NT2/D1 (cell line): ENCODE data around the gene PDS5B.

ENCODE experiments used
- DNase-seq: peaks from one replicate; pipeline ENCODE4 v3.0.0-alpha.2; 2011; ENCODE audit warnings: low read depth, low spot score
- H3K27me3 ChIP-seq: 2 replicates; pipeline ENCODE4 v1.6.0; 2011; ENCODE audit warnings: mild to moderate bottlenecking; ENCODE audit not compliant: insufficient read length, insufficient read depth
- H3K36me3 ChIP-seq: 2 replicates; pipeline ENCODE4 v1.6.1; 2011; ENCODE audit warnings: mild to moderate bottlenecking, low read length, mixed read lengths; ENCODE audit not compliant: insufficient read depth, insufficient read length
- H3K4me1 ChIP-seq: 2 replicates; pipeline ENCODE4 v1.5.1; 2011; ENCODE audit not compliant: insufficient read depth, insufficient read length
- H3K4me3 ChIP-seq: 2 replicates; pipeline ENCODE4 v1.5.1; 2011; ENCODE audit warnings: low read depth; ENCODE audit not compliant: insufficient read length
- H3K9ac ChIP-seq: 2 replicates; pipeline ENCODE4 v1.6.0; 2011; ENCODE audit warnings: low read depth; ENCODE audit not compliant: insufficient read length
- H3K9me3 ChIP-seq: 2 replicates; pipeline ENCODE4 v1.5.1; 2011; ENCODE audit warnings: mild to moderate bottlenecking, low read length; ENCODE audit not compliant: insufficient read depth
- SUZ12 ChIP-seq: IDR thresholded peaks from 2 replicates; pipeline ENCODE4 v1.6.1; 2011; ENCODE audit not compliant: insufficient read length, insufficient read depth; ENCODE audit errors: extremely low read depth
- YY1 ChIP-seq: IDR thresholded peaks from 2 replicates; pipeline ENCODE4 v1.6.1; 2011; ENCODE audit not compliant: insufficient read length, insufficient read depth
- ZNF274 ChIP-seq: IDR thresholded peaks from 2 replicates; pipeline ENCODE4 v1.6.1; 2011; ENCODE audit warnings: mild to moderate bottlenecking, low read depth, low read length

PDS5B gene

GRCh38 chr13:32616883-32617511 lies 30.7 kb downstream of the PDS5B start:
- Histone ChIP-seq H3K4me3 (no peak overlapping the region), H3K9ac (no peak overlapping the region), H3K27me3 (no peaks in the 10 kb centered on the region), H3K4me1 (no peaks in the 10 kb centered on the region), H3K36me3 (no peaks in the 10 kb centered on the region), H3K9me3 (peaks cover 15% of the 10 kb centered on the region)
- TF ChIP-seq ZNF274 (no peak), YY1 (no peak), SUZ12 (no peak)
- no peak for DNase-seq

GRCh38 chr13:32622827-32623226 lies 36.6 kb downstream of the PDS5B start:
- Histone ChIP-seq H3K27me3 (no peaks in the 10 kb centered on the region), H3K36me3 (no peaks in the 10 kb centered on the region), H3K4me3 (no peak overlapping the region), H3K9me3 (peaks cover 30% of the 10 kb centered on the region), H3K9ac (no peak overlapping the region), H3K4me1 (no peaks in the 10 kb centered on the region)
- TF ChIP-seq YY1 (no peak), SUZ12 (no peak), ZNF274 (no peak)
- no peak for DNase-seq

- Histone ChIP-seq H3K4me1 (no peaks in the 10 kb centered on the region), H3K4me3 (no peak overlapping the region), H3K9me3 (peaks cover 24% of the 10 kb centered on the region), H3K36me3 (no peaks in the 10 kb centered on the region), H3K27me3 (no peaks in the 10 kb centered on the region), H3K9ac (no peak overlapping the region)
- TF ChIP-seq ZNF274 (no peak), YY1 (no peak), SUZ12 (no peak)
- no peak for DNase-seq
Observed at GRCh38 chr13:32624441-32624840, 38.2 kb downstream of the PDS5B start.

- Histone ChIP-seq H3K9me3 (peaks cover 6% of the 10 kb centered on the region), H3K27me3 (no peaks in the 10 kb centered on the region), H3K9ac (no peak overlapping the region), H3K4me3 (no peak overlapping the region), H3K36me3 (peaks cover 2% of the 10 kb centered on the region), H3K4me1 (no peaks in the 10 kb centered on the region)
- DNase-seq = no peak
- no peak for TF ChIP-seq SUZ12
- TF ChIP-seq YY1 = no peak
- no peak for TF ChIP-seq ZNF274
Observed at GRCh38 chr13:32627793-32628192, 41.5 kb downstream of the PDS5B start.

- TF ChIP-seq YY1 = no peak
- TF ChIP-seq SUZ12 = no peak
- no peak for TF ChIP-seq ZNF274
- DNase-seq = no peak
- H3K4me3 ChIP-seq = no peak overlapping the region
- H3K27me3 ChIP-seq = no peaks in the 10 kb centered on the region
- no peaks in the 10 kb centered on the region for H3K9me3 ChIP-seq
- peaks cover 2% of the 10 kb centered on the region for H3K36me3 ChIP-seq
- H3K9ac ChIP-seq = no peak overlapping the region
- no peaks in the 10 kb centered on the region for H3K4me1 ChIP-seq
Observed at GRCh38 chr13:32629313-32629712, 43.1 kb downstream of the PDS5B start.

GRCh38 chr13:32629866-32630265 lies 43.6 kb downstream of the PDS5B start:
- no peak for DNase-seq
- Histone ChIP-seq H3K4me1 (no peaks in the 10 kb centered on the region), H3K4me3 (no peak overlapping the region), H3K9me3 (no peaks in the 10 kb centered on the region), H3K36me3 (peaks cover 2% of the 10 kb centered on the region), H3K27me3 (no peaks in the 10 kb centered on the region), H3K9ac (no peak overlapping the region)
- TF ChIP-seq YY1 (no peak), SUZ12 (no peak), ZNF274 (no peak)

- Histone ChIP-seq H3K27me3 (no peaks in the 10 kb centered on the region), H3K4me3 (no peak overlapping the region), H3K36me3 (peaks cover 2% of the 10 kb centered on the region), H3K9ac (no peak overlapping the region), H3K4me1 (no peaks in the 10 kb centered on the region), H3K9me3 (no peaks in the 10 kb centered on the region)
- TF ChIP-seq YY1 (no peak), SUZ12 (no peak), ZNF274 (no peak)
- DNase-seq = no peak
Observed at GRCh38 chr13:32632343-32632909, 46.2 kb downstream of the PDS5B start.
